ENCODE data around the gene ELK3. TPM values are rescaled to one million over a fixed set of nuclear protein-coding genes. Genes with fewer than 3 reads are reported as not detected.
A peak's percentile ranks its signal among the peaks of the same experiment; 100 is the strongest.

ELK3 gene
- total and polyA plus RNA-seq, 9 of the 15 experiments (the other 6 are each of a cell fraction or from before 2014, with no cell fraction given) = 1.5 to 5.5 (median 2.9) TPM

DNA sequence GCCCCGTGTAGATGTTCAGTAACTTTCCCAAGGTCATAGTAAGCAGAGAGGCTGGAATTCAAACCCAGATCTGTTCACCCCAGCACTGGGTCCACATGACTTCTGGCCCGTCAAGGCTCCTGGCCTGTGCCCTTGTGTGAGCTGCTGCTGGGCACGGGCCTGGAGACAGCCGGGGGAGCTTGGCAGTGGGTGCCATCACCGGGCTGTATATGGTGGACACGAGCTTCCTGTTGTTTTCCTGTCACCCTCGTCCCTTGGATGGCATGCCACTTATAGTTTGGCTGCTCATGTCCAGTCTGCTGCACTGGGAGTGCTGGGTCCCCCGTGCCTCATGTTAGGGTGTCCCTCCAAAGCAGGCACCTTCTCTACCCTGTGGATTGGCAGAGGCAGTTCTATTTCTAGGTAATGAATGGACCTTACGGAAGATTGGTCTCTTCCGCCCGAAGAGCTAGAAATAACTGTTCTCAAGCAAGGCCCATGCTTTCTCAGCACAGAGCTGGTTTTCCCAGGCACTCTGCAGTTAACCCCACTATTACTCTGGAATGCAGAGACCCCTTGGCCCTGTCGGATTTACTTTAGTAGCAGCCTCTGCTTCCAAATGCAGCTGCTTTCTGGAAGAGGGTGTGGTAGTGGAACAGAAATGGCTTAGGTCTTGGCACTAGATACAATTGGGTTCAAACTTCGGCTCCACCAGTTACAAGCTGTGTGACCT, 44.3 kb downstream of the ELK3 start:
- Histone ChIP-seq H3K79me2 (ENCODE audit: control insufficient read depth, insufficient read depth, low read length) (no peaks in the 10 kb centered on the region), H3K27me3 (ENCODE audit: control insufficient read depth in 2 of 2, insufficient read depth in 2 of 2, low read length in 2 of 2) (no peaks in the 10 kb centered on the region; a peak in 1 of 5 replicates), H3K9me3 (replicated peaks; ENCODE audit: control insufficient read depth, insufficient read depth, low read depth, low read length) (no peaks in the 10 kb centered on the region), H3K27ac (ENCODE audit: extremely low read depth, low read depth, low read length) (no peak overlapping the region), H2AFZ (ENCODE audit: low read depth, low read length) (no peak overlapping the region), H3K36me3 (ENCODE audit: control insufficient read depth, insufficient read depth, low read length) (no peaks in the 10 kb centered on the region), H3K9ac (ENCODE audit: insufficient read depth in 1 of 2, low read depth in 2 of 2, low read length in 2 of 2) (no peak overlapping the region), H3K4me1 (replicated peaks in 1 of 2; ENCODE audit: control insufficient read depth in 2 of 2, insufficient read depth in 2 of 2, low read length in 2 of 2) (peaks cover 11 to 17% of the 10 kb centered on the region in 2 experiments; a peak in 4 of 5 replicates), H3K4me2 (ENCODE audit: insufficient read depth, low read length) (no peak overlapping the region), H4K20me1 (replicated peaks; ENCODE audit: control insufficient read depth, insufficient read depth, low read length) (no peaks in the 10 kb centered on the region), H3K9me1 (ENCODE audit: control insufficient read depth, insufficient read depth, low read length) (no peaks in the 10 kb centered on the region), H3K4me3 (no peak overlapping the region)
- DNase-seq (ENCODE audit: extremely low read depth in 1 of 4, low spot score in 3 of 4) (no peak), FAIRE-seq (peak; percentile 11), ATAC-seq (no peak)
- CTCF ChIA-PET (ENCODE audit: low intra/inter-chr PET ratio) = no interaction called here
- intact Hi-C loops (cut with micrococcal nuclease) = no loop called here
- BruUV-seq (replicated peaks) = no TSS peak
- no peak for TF ChIP-seq CHD4 (IDR thresholded peaks at IDR 0.05; ENCODE audit: insufficient read depth, insufficient replicate concordance, low read depth, low read length, poor library complexity, severe bottlenecking)
- no peak for TF ChIP-seq HNRNPLL (IDR thresholded peaks at IDR 0.05; ENCODE audit: low read depth, low read length, poor library complexity, severe bottlenecking)
- TF ChIP-seq MTA1 (IDR thresholded peaks at IDR 0.05; ENCODE audit: borderline replicate concordance) = no peak
- no peak for TF ChIP-seq BRD9 (IDR thresholded peaks at IDR 0.05; ENCODE audit: low read depth, partially characterized antibody)
- no peak for TF ChIP-seq MIER1 (IDR thresholded peaks at IDR 0.05; ENCODE audit: low read depth)
- no peak for TF ChIP-seq ILK (tag; IDR thresholded peaks at IDR 0.05; ENCODE audit: borderline replicate concordance, low read depth)
- no peak for TF ChIP-seq SIN3A (IDR thresholded peaks at IDR 0.05; ENCODE audit: borderline replicate concordance in 2 of 2, control insufficient read depth in 1 of 2, low read depth in 2 of 2, low read length in 2 of 2)
- TF ChIP-seq, protein P1, sequence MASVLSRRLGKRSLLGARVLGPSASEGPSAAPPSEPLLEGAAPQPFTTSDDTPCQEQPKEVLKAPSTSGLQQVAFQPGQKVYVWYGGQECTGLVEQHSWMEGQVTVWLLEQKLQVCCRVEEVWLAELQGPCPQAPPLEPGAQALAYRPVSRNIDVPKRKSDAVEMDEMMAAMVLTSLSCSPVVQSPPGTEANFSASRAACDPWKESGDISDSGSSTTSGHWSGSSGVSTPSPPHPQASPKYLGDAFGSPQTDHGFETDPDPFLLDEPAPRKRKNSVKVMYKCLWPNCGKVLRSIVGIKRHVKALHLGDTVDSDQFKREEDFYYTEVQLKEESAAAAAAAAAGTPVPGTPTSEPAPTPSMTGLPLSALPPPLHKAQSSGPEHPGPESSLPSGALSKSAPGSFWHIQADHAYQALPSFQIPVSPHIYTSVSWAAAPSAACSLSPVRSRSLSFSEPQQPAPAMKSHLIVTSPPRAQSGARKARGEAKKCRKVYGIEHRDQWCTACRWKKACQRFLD (CRISPR knock-in tag; IDR thresholded peaks at IDR 0.05) = no peak
- TF ChIP-seq ZNF644 (tag; IDR thresholded peaks at IDR 0.05; ENCODE audit: low read depth) = no peak
- no peak for TF ChIP-seq STAT5A (IDR thresholded peaks at IDR 0.05; ENCODE audit: borderline replicate concordance, low read length)
- no peak for TF ChIP-seq HNRNPH1 (optimal IDR thresholded peaks at IDR 0.05; ENCODE audit: low read depth, low read length)
- TF ChIP-seq, protein P2, sequence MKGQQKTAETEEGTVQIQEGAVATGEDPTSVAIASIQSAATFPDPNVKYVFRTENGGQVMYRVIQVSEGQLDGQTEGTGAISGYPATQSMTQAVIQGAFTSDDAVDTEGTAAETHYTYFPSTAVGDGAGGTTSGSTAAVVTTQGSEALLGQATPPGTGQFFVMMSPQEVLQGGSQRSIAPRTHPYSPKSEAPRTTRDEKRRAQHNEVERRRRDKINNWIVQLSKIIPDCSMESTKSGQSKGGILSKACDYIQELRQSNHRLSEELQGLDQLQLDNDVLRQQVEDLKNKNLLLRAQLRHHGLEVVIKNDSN (CRISPR knock-in tag; IDR thresholded peaks at IDR 0.05) = no peak
- TF ChIP-seq, protein P3, sequence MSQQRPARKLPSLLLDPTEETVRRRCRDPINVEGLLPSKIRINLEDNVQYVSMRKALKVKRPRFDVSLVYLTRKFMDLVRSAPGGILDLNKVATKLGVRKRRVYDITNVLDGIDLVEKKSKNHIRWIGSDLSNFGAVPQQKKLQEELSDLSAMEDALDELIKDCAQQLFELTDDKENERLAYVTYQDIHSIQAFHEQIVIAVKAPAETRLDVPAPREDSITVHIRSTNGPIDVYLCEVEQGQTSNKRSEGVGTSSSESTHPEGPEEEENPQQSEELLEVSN (IDR thresholded peaks at IDR 0.05; ENCODE audit: borderline replicate concordance in 1 of 2, extremely low read depth in 1 of 2, insufficient read depth in 1 of 2, insufficient read length in 1 of 2, low read depth in 1 of 2, low read length in 1 of 2, poor library complexity in 1 of 2, severe bottlenecking in 1 of 2) = no peak
- POLR2A ChIA-PET = interaction anchor here (0.6 to 0.7 kb wide), 2 partner anchors 16 to 163 kb away, joined by 3 read pairs; no protein-coding TSS in a partner anchor
- in situ Hi-C loops (cut with MboI) = no loop called here
- 64% methylated on average over 12 of the region's 13 CpGs for WGBS (ENCODE audit: insufficient coverage, low coverage, missing lambda C conversion rate)
